K562 (cell line): ENCODE results near the gene RRAS. TPM values are rescaled to one million over a fixed set of nuclear protein-coding genes. Genes with fewer than 3 reads are reported as not detected.

Experiments
- CUX1 ChIP-seq: fragments of 200-800 bp; sonication (Bioruptor generic); IDR thresholded peaks from 2 replicates; pipeline ENCODE4 v1.6.1; 2016; ENCODE audit warnings: missing genetic modification characterization, missing compliant biosample characterization
- E4F1 ChIP-seq: fragments of 250-450 bp; sonication (Bioruptor Pico); IDR thresholded peaks from 2 replicates; pipeline ENCODE4 v1.5.0; 2021; ENCODE audit warnings: mild to moderate bottlenecking, borderline replicate concordance
- ELF2 ChIP-seq: fragments of 250-450 bp; sonication (Bioruptor Pico); IDR thresholded peaks from 2 replicates; pipeline ENCODE4 v1.5.0; 2021; ENCODE audit warnings: mild to moderate bottlenecking
- EZH2 ChIP-seq: IDR thresholded peaks from 2 replicates; pipeline ENCODE4 v1.6.1; 2012; ENCODE audit warnings: low read depth, mild to moderate bottlenecking, inconsistent platforms, low read length, borderline replicate concordance
- FOXK1 ChIP-seq: sonication (generic); formaldehyde crosslinking; IDR thresholded peaks from 2 replicates; pipeline ENCODE4 v1.8.0; 2022; ENCODE audit warnings: missing genetic modification reagents, mild to moderate bottlenecking, borderline replicate concordance
- HEY1 ChIP-seq: fragments of 250-450 bp; sonication (Bioruptor Pico); IDR thresholded peaks from 2 replicates; pipeline ENCODE4 v1.5.0; 2020; ENCODE audit warnings: mild to moderate bottlenecking, moderate library complexity, borderline replicate concordance
- HIVEP1 ChIP-seq: fragments of 250-450 bp; sonication (Bioruptor Pico); IDR thresholded peaks from 2 replicates; pipeline ENCODE4 v1.4.0; 2020; ENCODE audit warnings: mild to moderate bottlenecking
- HMG20B ChIP-seq: fragments of 250-450 bp; sonication (Bioruptor Pico); IDR thresholded peaks from 2 replicates; pipeline ENCODE4 v1.5.0; 2021; ENCODE audit warnings: mild to moderate bottlenecking
- JUNB ChIP-seq: fragments of 450-650 bp; formaldehyde crosslinking; conservative IDR thresholded peaks from 2 replicates; pipeline ENCODE4 v1.4.0; 2020; ENCODE audit warnings: mild to moderate bottlenecking
- KLF1 ChIP-seq: fragments of 450-650 bp; IDR thresholded peaks from 2 replicates; pipeline ENCODE4 v1.6.1; 2016; ENCODE audit warnings: missing genetic modification characterization, missing compliant biosample characterization
- TGIF2 ChIP-seq: sonication (generic); formaldehyde crosslinking; IDR thresholded peaks from 2 replicates; pipeline ENCODE4 v1.8.1; 2022; ENCODE audit warnings: mild to moderate bottlenecking, missing genetic modification reagents, moderate library complexity
- ZC3H8 ChIP-seq: fragments of 450-650 bp; IDR thresholded peaks from 2 replicates; pipeline ENCODE4 v1.6.1; 2017
- ZKSCAN8 ChIP-seq: fragments of 200-800 bp; sonication (Bioruptor generic); IDR thresholded peaks from 2 replicates; pipeline ENCODE4 v1.6.1; 2016; ENCODE audit warnings: missing genetic modification characterization, missing compliant biosample characterization
- ZNF347 ChIP-seq: fragments of 450-650 bp; formaldehyde crosslinking; IDR thresholded peaks from 2 replicates; pipeline ENCODE4 v1.4.0; 2020; ENCODE audit warnings: low read depth, mild to moderate bottlenecking, moderate library complexity
- ZNF707 ChIP-seq: fragments of 250-450 bp; sonication (Bioruptor Pico); conservative IDR thresholded peaks from 2 replicates; pipeline ENCODE4 v1.8.0; 2022; ENCODE audit warnings: inconsistent platforms, mild to moderate bottlenecking, moderate library complexity
- ZNF77 ChIP-seq: fragments of 250-450 bp; sonication (Bioruptor Pico); IDR thresholded peaks from 2 replicates; pipeline ENCODE4 v1.5.0; 2020
- polyA plus RNA-seq, 8 experiments: library from polyadenylated mRNA; depleted of rRNA in 4 of 8; stranded (reverse) in 5 of 8; unstranded in 3 of 8; fragments of >200 nt; fragmentation: Nextera tagmentation in 2 of 8; fragmentation: Illumina TruSeq in 1 of 8; extraction: Ambion mirVana in 2 of 8; extraction: Trizol in 1 of 8; gene quantifications; 2 replicates each; pipeline versions ENCODE4 v1.2.1 to v1.2.3, GENCODE V29; 2011 to 2014; ENCODE audit warnings: inconsistent platforms in 1 of 8, missing spikeins in 1 of 8
- total RNA-seq, 7 experiments: library from RNA; depleted of rRNA in 6 of 7; stranded (reverse); fragments of >200 nt in 6 of 7; fragmentation: Illumina TruSeq in 2 of 7; extraction: Trizol in 2 of 7; gene quantifications; 2 replicates each; pipeline versions ENCODE4 v1.2.1 to v1.2.3, GENCODE V29; 2011 to 2021; ENCODE audit warnings: low replicate concordance in 1 of 7
- TF ChIP-seq, protein P1 (sequence below), 2 experiments: fragments of 450-650 bp; IDR thresholded peaks; 2 replicates each; pipeline ENCODE4 v1.6.1; 2016
- TF ChIP-seq, protein P2 (sequence below): fragments of 450-650 bp; IDR thresholded peaks from 2 replicates; pipeline ENCODE4 v1.6.1; 2016; ENCODE audit warnings: mild to moderate bottlenecking

The RRAS gene
- total and polyA plus RNA-seq, 9 of the 15 experiments (the other 6 are each of a cell fraction or from before 2014, with no cell fraction given), result 0.70 to 17.3 (median 8.2) TPM

- TF ChIP-seq CUX1 (CRISPR knock-in tag) (no peak), E4F1 (CRISPR knock-in tag) (no peak), FOXK1 (no peak), JUNB (no peak), TGIF2 (no peak; the same call in 1 of the 2 replicates), EZH2 (no peak), HMG20B (CRISPR knock-in tag) (no peak), ZNF347 (no peak), ELF2 (CRISPR knock-in tag) (no peak), ZC3H8 (no peak), ZNF77 (CRISPR knock-in tag) (no peak), ZKSCAN8 (CRISPR knock-in tag) (no peak), KLF1 (tag) (no peak), HEY1 (no peak), HIVEP1 (no peak), ZNF707 (CRISPR knock-in tag) (no peak)
- TF ChIP-seq, protein P1, sequence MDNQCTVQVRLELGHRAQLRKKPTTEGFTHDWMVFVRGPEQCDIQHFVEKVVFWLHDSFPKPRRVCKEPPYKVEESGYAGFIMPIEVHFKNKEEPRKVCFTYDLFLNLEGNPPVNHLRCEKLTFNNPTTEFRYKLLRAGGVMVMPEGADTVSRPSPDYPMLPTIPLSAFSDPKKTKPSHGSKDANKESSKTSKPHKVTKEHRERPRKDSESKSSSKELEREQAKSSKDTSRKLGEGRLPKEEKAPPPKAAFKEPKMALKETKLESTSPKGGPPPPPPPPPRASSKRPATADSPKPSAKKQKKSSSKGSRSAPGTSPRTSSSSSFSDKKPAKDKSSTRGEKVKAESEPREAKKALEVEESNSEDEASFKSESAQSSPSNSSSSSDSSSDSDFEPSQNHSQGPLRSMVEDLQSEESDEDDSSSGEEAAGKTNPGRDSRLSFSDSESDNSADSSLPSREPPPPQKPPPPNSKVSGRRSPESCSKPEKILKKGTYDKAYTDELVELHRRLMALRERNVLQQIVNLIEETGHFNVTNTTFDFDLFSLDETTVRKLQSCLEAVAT (IDR thresholded peaks at IDR 0.05), result peak in 1 of 2 experiments; percentile 52; a peak in 2 of 4 replicates
- TF ChIP-seq, protein P2, sequence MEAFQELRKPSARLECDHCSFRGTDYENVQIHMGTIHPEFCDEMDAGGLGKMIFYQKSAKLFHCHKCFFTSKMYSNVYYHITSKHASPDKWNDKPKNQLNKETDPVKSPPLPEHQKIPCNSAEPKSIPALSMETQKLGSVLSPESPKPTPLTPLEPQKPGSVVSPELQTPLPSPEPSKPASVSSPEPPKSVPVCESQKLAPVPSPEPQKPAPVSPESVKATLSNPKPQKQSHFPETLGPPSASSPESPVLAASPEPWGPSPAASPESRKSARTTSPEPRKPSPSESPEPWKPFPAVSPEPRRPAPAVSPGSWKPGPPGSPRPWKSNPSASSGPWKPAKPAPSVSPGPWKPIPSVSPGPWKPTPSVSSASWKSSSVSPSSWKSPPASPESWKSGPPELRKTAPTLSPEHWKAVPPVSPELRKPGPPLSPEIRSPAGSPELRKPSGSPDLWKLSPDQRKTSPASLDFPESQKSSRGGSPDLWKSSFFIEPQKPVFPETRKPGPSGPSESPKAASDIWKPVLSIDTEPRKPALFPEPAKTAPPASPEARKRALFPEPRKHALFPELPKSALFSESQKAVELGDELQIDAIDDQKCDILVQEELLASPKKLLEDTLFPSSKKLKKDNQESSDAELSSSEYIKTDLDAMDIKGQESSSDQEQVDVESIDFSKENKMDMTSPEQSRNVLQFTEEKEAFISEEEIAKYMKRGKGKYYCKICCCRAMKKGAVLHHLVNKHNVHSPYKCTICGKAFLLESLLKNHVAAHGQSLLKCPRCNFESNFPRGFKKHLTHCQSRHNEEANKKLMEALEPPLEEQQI, result no peak
Observed at GRCh38 chr19:49676136-49676783, 36.3 kb upstream of the RRAS start (continued).
